ENCODE data around the gene SSTR5.

Gene SSTR5

DNA sequence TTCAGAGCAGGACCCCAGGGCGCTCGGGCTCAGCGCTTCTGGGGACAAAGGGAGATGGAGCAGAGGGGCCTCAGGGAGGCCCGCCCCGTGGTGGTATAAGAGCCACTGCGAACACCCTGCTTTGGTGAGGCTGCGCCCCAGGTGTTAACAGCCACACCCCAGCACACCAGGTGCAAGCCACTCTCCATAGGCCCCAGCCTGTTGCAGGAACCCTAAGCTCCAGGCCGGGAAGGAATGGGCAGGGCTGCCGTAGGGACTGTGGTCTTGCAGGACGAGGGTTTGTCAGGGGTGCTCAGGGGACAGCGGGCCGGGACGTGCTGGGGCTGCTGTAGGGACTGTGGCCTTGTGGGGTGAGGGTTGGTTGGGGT, 17.0 kb upstream of the SSTR5 start:
- Histone ChIP-seq H3K27ac (ENCODE audit: low read length) (no peak overlapping the region), H3K27me3 (ENCODE audit: control insufficient read depth in 1 of 2, insufficient read depth in 2 of 2, low read length in 2 of 2) (peaks cover 9 to 20% of the 10 kb centered on the region in 2 donors), H3K9ac (ENCODE audit: low read length in 2 of 2) (no peak overlapping the region), H3K4me1 (ENCODE audit: control insufficient read depth, insufficient read depth, low read length) (no peaks in the 10 kb centered on the region), H3K9me3 (ENCODE audit: control insufficient read depth in 2 of 2, low read length in 2 of 2) (peaks cover 3 to 5% of the 10 kb centered on the region in 2 donors), H3K36me3 (ENCODE audit: control insufficient read depth in 2 of 2, insufficient read depth in 2 of 2, low read length in 2 of 2) (no peaks in the 10 kb centered on the region), H3K4me3 (ENCODE audit: low read length in 2 of 2) (no peak overlapping the region)

DNA sequence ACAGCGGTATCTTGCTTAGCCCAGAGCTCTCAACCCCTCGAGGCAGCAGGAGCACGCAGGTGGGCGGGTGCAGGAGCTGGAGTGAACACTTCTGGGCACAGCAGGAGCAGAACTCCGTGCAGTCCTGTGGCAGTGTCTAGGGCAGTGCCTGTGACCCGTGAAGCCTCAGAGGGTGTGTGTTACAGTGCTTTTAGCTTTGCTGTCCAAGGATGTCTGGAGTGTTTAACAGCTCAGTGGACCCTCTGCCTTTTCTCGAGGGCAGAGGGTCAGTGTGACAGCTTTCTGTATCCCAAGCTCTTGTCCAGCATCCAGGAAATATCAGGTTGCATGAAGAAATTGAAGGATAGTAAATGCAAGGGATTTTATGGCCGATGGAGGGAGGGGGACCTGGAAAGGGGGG, 16.4 kb upstream of the SSTR5 start:
- H3K9me3 ChIP-seq (ENCODE audit: control insufficient read depth in 2 of 2, low read length in 2 of 2), result peaks cover 3 to 5% of the 10 kb centered on the region in 2 donors
- no peak overlapping the region for H3K27ac ChIP-seq (ENCODE audit: low read length)
- peaks cover 9 to 20% of the 10 kb centered on the region in 2 donors for H3K27me3 ChIP-seq (ENCODE audit: control insufficient read depth in 1 of 2, insufficient read depth in 2 of 2, low read length in 2 of 2)
- no peaks in the 10 kb centered on the region for H3K36me3 ChIP-seq (ENCODE audit: control insufficient read depth in 2 of 2, insufficient read depth in 2 of 2, low read length in 2 of 2)
- no peak overlapping the region for H3K4me3 ChIP-seq (ENCODE audit: low read length in 2 of 2)
- H3K9ac ChIP-seq (ENCODE audit: low read length in 2 of 2), result no peak overlapping the region
- H3K4me1 ChIP-seq (ENCODE audit: control insufficient read depth, insufficient read depth, low read length), result no peaks in the 10 kb centered on the region

DNA sequence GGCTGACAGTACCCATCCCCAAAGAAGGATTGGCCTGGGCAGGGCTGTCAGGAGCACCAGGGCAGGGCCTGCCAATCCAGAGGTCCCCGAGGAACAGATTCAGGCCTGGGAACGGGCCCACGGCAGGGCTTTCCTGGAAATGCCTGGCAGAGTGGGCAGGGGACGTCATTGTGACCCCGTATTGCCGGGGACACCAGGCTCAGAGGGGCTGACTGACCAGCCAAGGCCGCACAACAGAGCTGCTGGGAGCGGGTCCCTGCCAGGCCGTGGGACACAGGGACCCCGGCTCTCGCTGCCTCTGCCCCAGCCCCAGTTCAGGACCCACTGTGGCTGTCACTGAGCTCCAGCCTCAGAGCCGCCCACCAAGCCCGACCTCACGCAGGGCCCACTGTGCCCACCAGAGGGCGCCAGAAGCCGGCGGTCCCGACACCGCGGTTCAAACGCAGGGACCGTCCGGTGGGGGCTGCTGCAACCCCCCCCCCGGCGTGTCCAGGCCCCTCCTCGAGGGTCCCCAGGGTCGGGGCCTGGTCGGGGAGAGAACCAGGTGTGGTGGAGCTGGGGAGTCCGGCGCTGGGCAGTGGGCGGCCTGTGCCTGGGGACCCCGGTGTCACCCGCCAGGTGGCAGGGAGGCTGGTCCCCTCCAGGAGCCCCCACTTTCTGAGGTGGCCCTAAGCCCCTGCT, 15.2 kb upstream of the SSTR5 start:
- H3K9ac ChIP-seq (ENCODE audit: low read length in 2 of 2), result no peak overlapping the region
- H3K9me3 ChIP-seq (ENCODE audit: control insufficient read depth in 2 of 2, low read length in 2 of 2), result peaks cover 3 to 5% of the 10 kb centered on the region in 2 donors
- H3K4me1 ChIP-seq (ENCODE audit: control insufficient read depth, insufficient read depth, low read length), result no peaks in the 10 kb centered on the region
- H3K27me3 ChIP-seq (ENCODE audit: control insufficient read depth in 1 of 2, insufficient read depth in 2 of 2, low read length in 2 of 2), result peaks cover 9 to 20% of the 10 kb centered on the region in 2 donors
- no peaks in the 10 kb centered on the region for H3K36me3 ChIP-seq (ENCODE audit: control insufficient read depth in 2 of 2, insufficient read depth in 2 of 2, low read length in 2 of 2)
- H3K27ac ChIP-seq (ENCODE audit: low read length), result no peak overlapping the region
- H3K4me3 ChIP-seq (ENCODE audit: low read length in 2 of 2), result no peak overlapping the region

DNA sequence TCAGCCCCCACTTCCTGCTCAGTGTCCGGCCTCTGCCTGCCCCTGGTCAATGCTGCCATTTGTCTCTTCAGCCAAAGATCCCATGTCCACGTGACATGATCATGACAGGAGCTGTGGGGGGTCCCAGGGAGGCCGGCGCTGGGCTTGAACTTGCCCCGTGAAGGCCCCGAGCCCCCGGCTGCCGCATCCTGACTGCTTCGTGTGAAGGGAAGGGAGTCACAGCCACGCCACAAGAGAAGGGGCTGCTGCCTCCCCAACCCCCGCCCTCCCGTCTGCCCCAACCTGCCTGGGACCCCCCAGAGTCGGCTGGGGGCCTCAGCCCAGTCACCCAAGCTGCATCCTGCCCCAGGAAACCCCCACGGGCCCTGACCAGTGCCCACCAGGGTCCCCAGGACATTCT, 14.3 kb upstream of the SSTR5 start:
- peaks cover 3 to 5% of the 10 kb centered on the region in 2 donors for H3K9me3 ChIP-seq (ENCODE audit: control insufficient read depth in 2 of 2, low read length in 2 of 2)
- H3K36me3 ChIP-seq (ENCODE audit: control insufficient read depth in 2 of 2, insufficient read depth in 2 of 2, low read length in 2 of 2), result no peaks in the 10 kb centered on the region
- H3K27me3 ChIP-seq (ENCODE audit: control insufficient read depth in 1 of 2, insufficient read depth in 2 of 2, low read length in 2 of 2), result peaks cover 7 to 20% of the 10 kb centered on the region in 2 donors
- H3K4me1 ChIP-seq (ENCODE audit: control insufficient read depth, insufficient read depth, low read length), result no peaks in the 10 kb centered on the region
- H3K9ac ChIP-seq (ENCODE audit: low read length in 2 of 2), result no peak overlapping the region
- no peak overlapping the region for H3K4me3 ChIP-seq (ENCODE audit: low read length in 2 of 2)
- no peak overlapping the region for H3K27ac ChIP-seq (ENCODE audit: low read length)

DNA sequence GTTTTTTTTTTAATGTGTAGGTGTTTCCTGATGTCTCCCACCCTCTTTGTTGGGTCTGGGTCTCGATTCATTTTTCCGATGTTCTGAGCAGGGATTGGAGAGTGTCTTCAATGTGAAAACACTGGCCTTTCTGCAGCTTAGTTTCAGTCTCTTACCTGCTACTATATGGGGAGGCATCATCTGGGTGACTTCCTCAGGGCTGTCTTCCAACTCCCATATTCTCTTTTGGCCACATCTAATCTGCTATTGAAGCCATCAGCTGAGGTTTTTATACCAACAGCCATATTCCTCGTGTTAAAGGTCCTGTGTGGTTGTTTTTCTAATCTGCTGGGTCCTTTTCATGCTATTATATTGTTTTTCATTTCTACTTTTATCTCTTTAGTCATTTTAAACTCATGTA, 13.2 kb upstream of the SSTR5 start:
- Histone ChIP-seq H3K9ac (ENCODE audit: low read length in 2 of 2) (no peak overlapping the region), H3K36me3 (ENCODE audit: control insufficient read depth in 2 of 2, insufficient read depth in 2 of 2, low read length in 2 of 2) (no peaks in the 10 kb centered on the region), H3K9me3 (ENCODE audit: control insufficient read depth in 2 of 2, low read length in 2 of 2) (peaks cover 3 to 5% of the 10 kb centered on the region in 2 donors), H3K27me3 (ENCODE audit: control insufficient read depth in 1 of 2, insufficient read depth in 2 of 2, low read length in 2 of 2) (peaks cover 11 to 20% of the 10 kb centered on the region in 2 donors), H3K27ac (ENCODE audit: low read length) (no peak overlapping the region), H3K4me1 (ENCODE audit: control insufficient read depth, insufficient read depth, low read length) (no peaks in the 10 kb centered on the region), H3K4me3 (ENCODE audit: low read length in 2 of 2) (no peak overlapping the region)

DNA sequence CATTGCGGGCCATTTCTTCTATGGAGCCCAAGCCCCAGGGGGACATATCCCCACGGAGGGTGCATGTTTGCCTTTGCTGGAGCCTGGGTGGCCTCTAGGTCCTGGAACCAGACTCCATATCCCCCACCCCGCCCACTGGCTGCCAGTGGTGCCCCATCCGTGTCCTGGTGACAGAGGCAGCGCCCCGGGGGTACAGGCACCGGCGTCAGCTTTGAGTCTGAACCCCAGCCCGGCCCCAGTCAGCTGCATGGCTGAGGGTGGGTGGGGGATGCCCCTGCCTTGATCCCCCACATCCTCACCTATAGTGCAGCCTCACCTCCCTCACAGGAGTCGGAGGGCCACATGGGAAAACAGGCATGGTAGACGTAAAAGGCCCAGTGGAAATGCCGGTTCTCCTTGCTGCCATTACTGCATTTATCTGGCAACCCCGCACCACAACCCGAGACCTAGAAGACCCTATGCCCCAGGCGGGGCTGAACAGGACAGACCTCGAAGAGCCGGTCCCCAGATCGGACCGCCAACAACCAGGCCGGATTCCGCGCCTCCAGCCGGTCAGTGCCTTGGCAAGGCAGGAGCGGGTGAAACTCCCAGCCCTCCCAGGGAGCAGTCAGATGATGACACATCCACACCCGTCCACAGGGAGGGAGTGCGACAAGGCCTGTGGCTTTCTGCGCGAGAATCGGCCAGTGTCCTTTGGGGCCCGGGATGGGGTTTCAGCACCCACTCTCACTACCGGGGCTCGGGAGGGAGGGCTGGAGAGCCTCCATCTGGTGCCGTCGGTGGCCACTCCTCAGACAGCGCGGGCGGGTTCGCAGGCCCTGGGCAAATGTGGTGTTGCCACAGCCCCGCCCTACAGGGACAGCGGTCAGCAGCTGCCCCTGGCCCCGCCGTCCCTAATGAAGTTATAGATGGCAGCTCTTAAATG, 11.9 kb upstream of the SSTR5 start:
- peaks cover 9 to 22% of the 10 kb centered on the region in 2 donors for H3K27me3 ChIP-seq (ENCODE audit: control insufficient read depth in 1 of 2, insufficient read depth in 2 of 2, low read length in 2 of 2)
- no peak overlapping the region for H3K9ac ChIP-seq (ENCODE audit: low read length in 2 of 2)
- no peaks in the 10 kb centered on the region for H3K36me3 ChIP-seq (ENCODE audit: control insufficient read depth in 2 of 2, insufficient read depth in 2 of 2, low read length in 2 of 2)
- H3K4me3 ChIP-seq (ENCODE audit: low read length in 2 of 2), result no peak overlapping the region
- no peaks in the 10 kb centered on the region for H3K4me1 ChIP-seq (ENCODE audit: control insufficient read depth, insufficient read depth, low read length)
- peaks cover 3 to 5% of the 10 kb centered on the region in 2 donors for H3K9me3 ChIP-seq (ENCODE audit: control insufficient read depth in 2 of 2, low read length in 2 of 2)
- no peak overlapping the region for H3K27ac ChIP-seq (ENCODE audit: low read length)

DNA sequence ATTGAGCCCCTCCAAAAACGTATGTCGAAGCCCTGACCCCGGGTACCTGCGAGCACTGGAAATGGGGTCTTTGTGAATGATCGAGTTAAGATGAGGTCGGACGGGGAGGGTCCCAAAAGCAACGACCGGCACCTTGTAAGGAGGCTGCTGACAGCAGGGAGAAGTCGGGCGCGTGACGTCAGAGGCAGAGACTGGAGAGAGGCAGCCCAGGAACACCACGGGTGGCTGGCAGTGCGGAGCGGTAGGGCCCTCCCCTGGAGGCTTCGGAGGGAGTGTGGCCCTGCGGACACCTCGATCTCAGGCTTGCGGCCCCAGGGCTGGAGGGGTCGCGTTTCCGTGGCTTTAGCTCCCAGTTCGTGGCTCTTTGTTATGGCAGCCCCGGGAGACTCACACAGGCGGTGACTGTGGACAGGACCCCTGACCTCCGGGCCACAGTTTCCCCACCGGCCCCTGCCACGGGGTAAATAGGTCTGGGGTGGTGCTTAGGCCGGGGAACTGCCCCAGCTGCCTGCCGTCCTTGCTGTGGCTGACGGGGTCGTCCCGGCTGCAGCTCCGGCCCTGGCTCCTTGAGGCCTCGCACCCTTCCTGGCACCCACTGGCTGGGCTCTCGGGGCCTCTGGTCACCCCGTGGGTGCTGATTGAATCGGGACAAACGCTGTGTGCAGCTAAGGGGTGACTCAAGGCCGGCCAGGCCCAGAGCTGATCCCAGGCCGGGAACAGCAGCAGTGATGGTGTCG, 10.6 kb upstream of the SSTR5 start:
- Histone ChIP-seq H3K9ac (ENCODE audit: low read length in 2 of 2) (no peak overlapping the region), H3K4me3 (ENCODE audit: low read length in 2 of 2) (no peak overlapping the region), H3K27ac (ENCODE audit: low read length) (no peak overlapping the region), H3K4me1 (ENCODE audit: control insufficient read depth, insufficient read depth, low read length) (no peaks in the 10 kb centered on the region), H3K27me3 (ENCODE audit: control insufficient read depth in 1 of 2, insufficient read depth in 2 of 2, low read length in 2 of 2) (peaks cover 8 to 29% of the 10 kb centered on the region in 2 donors), H3K9me3 (ENCODE audit: control insufficient read depth in 2 of 2, low read length in 2 of 2) (peaks cover 3 to 5% of the 10 kb centered on the region in 2 donors), H3K36me3 (ENCODE audit: control insufficient read depth in 2 of 2, insufficient read depth in 2 of 2, low read length in 2 of 2) (no peaks in the 10 kb centered on the region)

DNA sequence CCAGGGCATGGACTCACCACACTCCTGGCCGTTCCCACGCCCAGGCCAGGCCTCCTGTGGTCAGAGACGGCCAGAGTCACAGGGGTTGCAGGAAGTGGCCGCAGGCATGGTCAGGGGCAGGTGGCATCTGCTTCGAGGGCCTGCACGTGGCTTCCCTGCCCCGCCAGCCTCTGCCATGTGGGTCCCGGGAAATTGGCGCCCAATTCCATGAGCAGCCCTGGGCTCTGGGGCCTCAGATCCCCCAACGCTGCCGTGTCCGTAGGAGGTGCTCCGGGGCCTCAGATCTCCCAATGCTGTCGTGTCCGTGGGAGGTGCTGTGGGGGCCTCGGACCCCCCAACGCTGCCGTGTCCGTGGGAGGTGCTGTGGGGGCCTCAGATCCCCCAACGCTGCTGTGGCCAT, 9.7 kb upstream of the SSTR5 start:
- Histone ChIP-seq H3K27ac (ENCODE audit: low read length) (no peak overlapping the region), H3K27me3 (ENCODE audit: control insufficient read depth in 1 of 2, insufficient read depth in 2 of 2, low read length in 2 of 2) (peaks cover 6 to 20% of the 10 kb centered on the region in 2 donors), H3K9me3 (ENCODE audit: control insufficient read depth in 2 of 2, low read length in 2 of 2) (peaks cover 3 to 5% of the 10 kb centered on the region in 2 donors), H3K4me1 (ENCODE audit: control insufficient read depth, insufficient read depth, low read length) (no peaks in the 10 kb centered on the region), H3K4me3 (ENCODE audit: low read length in 2 of 2) (no peak overlapping the region), H3K36me3 (ENCODE audit: control insufficient read depth in 2 of 2, insufficient read depth in 2 of 2, low read length in 2 of 2) (no peaks in the 10 kb centered on the region), H3K9ac (ENCODE audit: low read length in 2 of 2) (no peak overlapping the region)

DNA sequence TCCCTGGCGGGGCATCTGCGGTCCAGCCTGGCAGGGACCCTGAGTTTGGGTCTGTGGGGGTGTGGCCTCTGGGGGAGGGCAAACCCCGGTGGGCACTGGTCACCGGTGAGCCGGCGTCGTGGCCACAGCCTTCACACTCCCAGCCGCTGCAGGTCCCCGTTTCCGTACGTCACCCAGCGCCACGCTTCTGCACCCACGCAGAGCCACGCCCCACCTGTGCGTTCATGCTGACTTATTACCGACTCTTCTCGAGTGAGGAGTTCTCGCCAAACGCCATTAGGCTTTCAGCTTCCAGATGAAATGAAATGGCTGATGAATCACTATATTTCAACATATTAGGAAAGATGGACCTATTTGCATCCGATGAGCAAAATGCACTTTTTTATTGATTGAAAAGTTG, 8.8 kb upstream of the SSTR5 start:
- Histone ChIP-seq H3K27ac (ENCODE audit: low read length) (no peak overlapping the region), H3K4me1 (ENCODE audit: control insufficient read depth, insufficient read depth, low read length) (no peaks in the 10 kb centered on the region), H3K27me3 (ENCODE audit: control insufficient read depth in 1 of 2, insufficient read depth in 2 of 2, low read length in 2 of 2) (peaks cover 8 to 20% of the 10 kb centered on the region in 2 donors), H3K9me3 (ENCODE audit: control insufficient read depth in 2 of 2, low read length in 2 of 2) (peaks cover 3 to 5% of the 10 kb centered on the region in 2 donors), H3K4me3 (ENCODE audit: low read length in 2 of 2) (no peak overlapping the region), H3K36me3 (ENCODE audit: control insufficient read depth in 2 of 2, insufficient read depth in 2 of 2, low read length in 2 of 2) (no peaks in the 10 kb centered on the region), H3K9ac (ENCODE audit: low read length in 2 of 2) (no peak overlapping the region)

DNA sequence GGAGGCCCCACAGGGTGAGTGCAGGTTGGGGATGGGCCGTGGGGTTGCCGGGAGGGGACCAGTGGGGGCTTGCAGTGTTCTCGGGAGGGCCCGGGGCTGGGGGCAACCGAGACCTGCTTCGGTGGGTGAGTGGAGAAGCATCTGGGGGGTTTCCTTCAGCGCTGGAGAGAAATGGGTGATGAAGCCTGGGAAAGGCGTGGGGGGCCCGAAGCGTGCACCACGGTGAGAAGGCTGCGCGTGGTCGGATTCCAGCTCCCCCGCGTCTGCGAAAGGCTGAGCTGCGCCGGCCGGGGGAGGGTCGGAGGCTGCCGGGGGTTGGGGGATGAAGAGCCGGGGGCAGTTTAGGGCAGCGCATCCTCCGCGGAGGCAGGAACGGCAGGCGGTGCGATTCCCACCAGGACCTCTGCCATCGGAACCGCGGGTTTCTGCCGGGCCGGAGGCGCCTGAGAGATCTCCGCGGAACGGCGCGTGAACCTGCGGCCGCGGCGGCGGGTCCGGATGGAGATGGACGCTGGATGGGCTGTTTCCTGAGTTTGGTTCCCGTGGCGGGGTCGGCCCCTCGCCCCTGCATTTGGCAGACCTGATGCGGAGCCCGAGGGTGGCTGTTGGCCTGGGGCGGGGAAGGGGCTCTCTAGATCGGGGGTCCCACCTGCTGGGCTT, 6.9 kb upstream of the SSTR5 start:
- H3K36me3 ChIP-seq (ENCODE audit: control insufficient read depth in 2 of 2, insufficient read depth in 2 of 2, low read length in 2 of 2), result no peaks in the 10 kb centered on the region
- peaks cover 20 to 35% of the 10 kb centered on the region in 2 donors for H3K27me3 ChIP-seq (ENCODE audit: control insufficient read depth in 1 of 2, insufficient read depth in 2 of 2, low read length in 2 of 2)
- H3K9me3 ChIP-seq (ENCODE audit: control insufficient read depth in 2 of 2, low read length in 2 of 2), result no peaks in the 10 kb centered on the region
- no peak overlapping the region for H3K9ac ChIP-seq (ENCODE audit: low read length in 2 of 2)
- H3K27ac ChIP-seq (ENCODE audit: low read length), result no peak overlapping the region
- no peaks in the 10 kb centered on the region for H3K4me1 ChIP-seq (ENCODE audit: control insufficient read depth, insufficient read depth, low read length)
- H3K4me3 ChIP-seq (ENCODE audit: low read length in 2 of 2), result no peak overlapping the region
